Testis (tissue), 2 donors: ENCODE results near the gene CBFA2T3.

Source experiments
- CTCF ChIP-seq, 3 experiments: fragments of 450-650 bp in 2 of 3; fragments of 200-600 bp in 1 of 3; sonication (generic) in 1 of 3; IDR thresholded peaks; one replicate each; pipeline ENCODE4 v1.5.1; 2016 to 2019; ENCODE audit warnings: antibody characterized with exemption in 3 of 3, mild to moderate bottlenecking in 2 of 3, moderate library complexity in 1 of 3
- POLR2A ChIP-seq: fragments of 450-650 bp; IDR thresholded peaks from one replicate; pipeline ENCODE4 v1.6.1; 2017; ENCODE audit warnings: antibody characterized with exemption, mild to moderate bottlenecking, moderate library complexity

- TF ChIP-seq CTCF (IDR thresholded peaks at IDR 0.05) (no peak), POLR2A (no peak)
These were observed 126.3 kb downstream of the CBFA2T3 start for GRCh38 chr16:88850531-88851199.
